HUES64 (cell line): ENCODE measurements around the gene BBS9.

Source experiments
- H3K27ac ChIP-seq: 2 replicates; pipeline ENCODE4 v1.7.0; 2013; ENCODE audit warnings: low read depth, low read length, inconsistent platforms
- H3K27me3 ChIP-seq: 2 replicates; pipeline ENCODE4 v1.6.1; 2013; ENCODE audit warnings: mild to moderate bottlenecking, low read length; ENCODE audit not compliant: insufficient read depth
- H3K36me3 ChIP-seq: 2 replicates; pipeline ENCODE4 v1.6.1; 2013; ENCODE audit warnings: mild to moderate bottlenecking, low read length; ENCODE audit not compliant: insufficient read depth
- H3K4me1 ChIP-seq: 2 replicates; pipeline ENCODE4 v1.6.1; 2013; ENCODE audit warnings: mild to moderate bottlenecking, low read length, moderate library complexity; ENCODE audit not compliant: insufficient read depth
- H3K4me3 ChIP-seq: 2 replicates; pipeline ENCODE4 v1.5.1; 2013; ENCODE audit warnings: mild to moderate bottlenecking, low read length, moderate library complexity
- H3K9ac ChIP-seq: 2 replicates; pipeline ENCODE4 v1.6.1; 2013; ENCODE audit warnings: mild to moderate bottlenecking, low read depth, low read length
- H3K9me3 ChIP-seq: 2 replicates; pipeline ENCODE4 v1.6.1; 2013; ENCODE audit warnings: low read depth, low read length; ENCODE audit not compliant: insufficient read depth
- WGBS: fragments of 150-250, 120-280 bp; methylation state at CpG from one replicate; pipeline ENCODE4 v1.1.7; 2013; ENCODE audit warnings: missing lambda C conversion rate; 5-methylcytosine and 5-hydroxymethylcytosine counted together

Gene BBS9

DNA sequence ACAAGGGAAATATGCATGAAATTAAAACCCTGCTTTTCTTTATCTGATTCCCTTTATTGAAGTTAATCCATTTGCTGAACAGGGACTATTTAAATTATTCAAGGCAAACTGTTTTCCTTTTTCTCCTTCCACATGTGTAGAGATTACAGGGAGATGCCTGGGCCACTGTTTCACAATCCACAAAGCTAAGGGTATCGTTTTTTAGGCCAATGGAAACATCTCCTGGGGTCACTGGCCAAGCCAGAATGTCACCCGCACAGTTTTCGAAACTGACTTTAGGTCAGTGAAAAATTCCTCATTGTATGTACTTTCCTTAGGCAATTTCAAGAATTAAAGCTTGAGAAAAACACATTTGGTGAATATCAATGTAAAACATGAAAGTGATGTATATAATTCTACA lies 516.8 kb downstream of the BBS9 start:
- no peaks in the 10 kb centered on the region for H3K4me1 ChIP-seq
- H3K9me3 ChIP-seq: peaks cover 7% of the 10 kb centered on the region; the same call in 1 of the 2 replicates
- WGBS: 99% methylated on average over 3 of the region's 3 CpGs

DNA sequence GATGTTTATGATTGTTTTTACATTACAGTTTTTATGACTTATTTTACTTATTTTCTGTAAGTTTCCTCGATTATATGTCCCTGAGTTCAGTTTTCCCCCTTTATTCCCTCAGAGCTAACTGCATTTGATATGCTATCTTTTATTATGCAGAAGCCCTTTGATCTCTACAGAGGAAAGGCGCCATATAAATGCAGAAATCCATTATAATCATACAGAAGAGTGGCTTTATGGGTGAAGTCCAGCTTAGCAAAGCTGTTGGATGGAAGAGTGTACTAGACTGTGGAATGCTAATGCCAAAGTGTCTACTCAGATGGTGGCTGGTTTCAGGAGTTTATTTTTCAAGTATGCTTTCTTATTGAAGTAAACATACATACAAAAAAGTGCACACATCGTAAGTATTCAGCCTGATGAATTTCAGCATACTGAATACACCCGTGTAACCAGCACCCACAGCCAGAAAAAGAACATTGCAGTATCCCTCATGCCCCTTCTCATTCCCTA lies 517.6 kb downstream of the BBS9 start:
- no peak overlapping the region for H3K9ac ChIP-seq
- no peak overlapping the region for H3K27ac ChIP-seq
- H3K9me3 ChIP-seq: peaks cover 7% of the 10 kb centered on the region; the same call in 1 of the 2 replicates
- H3K27me3 ChIP-seq: no peaks in the 10 kb centered on the region
- no peaks in the 10 kb centered on the region for H3K4me1 ChIP-seq
- 89% methylated on average over 3 of the region's 4 CpGs for WGBS
- 0 out of 2 replicates have a peak, but pooled peaks cover 3% of the 10 kb centered on the region for H3K36me3 ChIP-seq
- H3K4me3 ChIP-seq: no peak overlapping the region

More for the DNA sequence above, 516.8 kb downstream of the BBS9 start:
- Histone ChIP-seq H3K27ac (no peak overlapping the region), H3K9ac (no peak overlapping the region), H3K4me3 (no peak overlapping the region), H3K36me3 (0 out of 2 replicates have a peak, but pooled peaks cover 3% of the 10 kb centered on the region), H3K27me3 (no peaks in the 10 kb centered on the region)

DNA sequence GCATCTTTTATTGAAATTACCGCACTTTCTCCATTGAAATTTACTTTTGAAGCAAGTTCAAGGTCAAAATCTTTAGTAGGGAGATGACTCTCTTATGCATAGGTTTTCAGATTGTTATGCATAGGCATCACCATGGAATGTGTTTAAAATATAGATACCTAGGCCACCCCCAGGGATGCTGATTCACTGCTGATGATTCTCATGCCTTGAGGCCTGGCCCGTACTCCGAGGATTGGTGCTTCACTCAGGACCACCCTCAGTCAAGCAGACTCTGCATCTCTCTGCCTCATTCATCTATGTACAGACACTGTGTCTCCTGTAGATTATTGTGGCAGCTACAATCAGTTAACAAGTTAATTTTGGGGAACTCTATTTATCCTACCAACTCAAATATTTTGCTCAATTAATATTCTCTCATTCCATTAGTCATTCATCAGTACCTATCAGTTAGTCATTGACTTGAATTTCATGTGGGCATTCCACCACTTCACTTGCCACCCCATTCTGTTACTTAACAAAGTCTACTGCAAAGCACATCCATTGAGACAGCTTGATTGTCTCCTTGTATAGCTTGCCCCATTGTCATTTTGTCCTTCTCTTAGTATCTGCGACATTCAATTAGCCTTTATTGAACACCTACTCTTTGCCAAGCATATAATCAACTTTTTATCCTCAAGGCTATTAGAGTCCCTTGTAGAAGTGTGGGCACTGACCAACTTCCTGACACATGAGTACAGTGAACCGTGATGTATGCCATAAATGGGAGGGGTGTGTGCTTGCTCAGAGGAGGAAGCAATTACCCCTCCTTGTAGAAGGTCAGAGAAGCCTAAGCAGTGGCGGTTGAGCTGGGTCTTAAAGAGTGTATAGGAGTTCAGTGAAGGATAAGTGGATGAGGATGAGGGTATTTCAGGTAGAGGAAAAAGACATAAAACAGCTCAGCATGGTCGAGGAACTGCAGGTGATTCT lies 520.4 kb downstream of the BBS9 start:
- H3K4me1 ChIP-seq: no peaks in the 10 kb centered on the region
- 95% methylated on average over 7 of the region's 7 CpGs for WGBS
- no peak overlapping the region for H3K4me3 ChIP-seq
- peaks cover 7% of the 10 kb centered on the region; the same call in 1 of the 2 replicates for H3K9me3 ChIP-seq
- no peak overlapping the region for H3K27ac ChIP-seq
- no peak overlapping the region for H3K9ac ChIP-seq
- H3K36me3 ChIP-seq: 0 out of 2 replicates have a peak, but pooled peaks cover 3% of the 10 kb centered on the region
- H3K27me3 ChIP-seq: no peaks in the 10 kb centered on the region

DNA sequence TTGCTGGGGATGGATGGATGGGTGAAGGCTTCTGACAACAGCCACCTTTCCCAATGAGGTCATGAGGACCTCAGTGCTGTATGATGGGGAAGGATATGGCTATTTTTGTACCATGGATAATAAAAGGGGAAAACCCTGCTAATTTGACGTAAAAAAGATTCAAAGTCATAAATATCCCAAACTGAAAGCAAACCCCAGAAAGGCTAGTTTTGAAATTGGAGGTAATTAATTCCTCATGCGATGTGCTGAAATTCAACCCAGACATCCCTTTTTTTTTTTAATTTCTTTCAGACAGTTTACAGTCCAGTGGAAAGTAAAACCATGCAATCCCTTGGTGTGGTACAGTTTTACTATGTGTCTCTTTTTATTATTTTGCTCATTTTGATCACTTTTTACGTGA lies 521.5 kb downstream of the BBS9 start:
- no peak overlapping the region for H3K27ac ChIP-seq
- WGBS: 100% methylated on average over 1 of the region's 3 CpGs
- H3K9me3 ChIP-seq: peaks cover 7% of the 10 kb centered on the region; the same call in 1 of the 2 replicates
- H3K4me1 ChIP-seq: no peaks in the 10 kb centered on the region
- no peak overlapping the region for H3K9ac ChIP-seq
- no peaks in the 10 kb centered on the region for H3K27me3 ChIP-seq
- H3K4me3 ChIP-seq: no peak overlapping the region
- 0 out of 2 replicates have a peak, but pooled peaks cover 3% of the 10 kb centered on the region for H3K36me3 ChIP-seq

DNA sequence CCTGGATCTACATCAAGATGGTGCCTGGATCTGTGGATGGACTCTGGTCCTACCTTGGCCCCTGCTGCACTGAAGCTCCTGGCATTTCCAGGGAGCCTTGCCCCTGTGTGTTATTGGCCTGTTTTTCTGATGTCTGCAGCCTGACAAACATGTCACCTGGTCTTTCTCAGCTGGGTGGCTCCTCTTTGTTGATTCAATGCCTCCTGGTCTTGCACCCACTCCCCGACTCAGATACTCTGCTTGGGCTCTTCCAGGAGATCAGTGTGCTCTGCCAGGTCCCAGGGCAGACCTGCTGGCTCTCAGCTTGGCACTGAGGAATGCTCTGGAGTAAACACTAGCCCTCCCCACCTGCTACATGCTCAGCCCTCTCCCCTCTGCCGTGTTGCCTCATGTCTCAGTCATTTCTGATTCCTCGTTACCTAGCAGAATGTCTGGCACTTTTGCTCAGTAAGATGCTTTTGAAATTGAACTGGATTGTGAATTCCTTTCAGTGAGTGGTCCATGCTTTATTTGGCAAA lies 522.7 kb downstream of the BBS9 start:
- H3K36me3 ChIP-seq: 0 out of 2 replicates have a peak, but pooled peaks cover 3% of the 10 kb centered on the region
- peaks cover 7% of the 10 kb centered on the region; the same call in 1 of the 2 replicates for H3K9me3 ChIP-seq
- H3K27me3 ChIP-seq: no peaks in the 10 kb centered on the region
- no peak overlapping the region for H3K4me3 ChIP-seq
- H3K9ac ChIP-seq: no peak overlapping the region; the same call in 1 of the 2 replicates
- no peak overlapping the region for H3K27ac ChIP-seq
- WGBS: 80% methylated on average over 3 of the region's 3 CpGs
- H3K4me1 ChIP-seq: no peaks in the 10 kb centered on the region

DNA sequence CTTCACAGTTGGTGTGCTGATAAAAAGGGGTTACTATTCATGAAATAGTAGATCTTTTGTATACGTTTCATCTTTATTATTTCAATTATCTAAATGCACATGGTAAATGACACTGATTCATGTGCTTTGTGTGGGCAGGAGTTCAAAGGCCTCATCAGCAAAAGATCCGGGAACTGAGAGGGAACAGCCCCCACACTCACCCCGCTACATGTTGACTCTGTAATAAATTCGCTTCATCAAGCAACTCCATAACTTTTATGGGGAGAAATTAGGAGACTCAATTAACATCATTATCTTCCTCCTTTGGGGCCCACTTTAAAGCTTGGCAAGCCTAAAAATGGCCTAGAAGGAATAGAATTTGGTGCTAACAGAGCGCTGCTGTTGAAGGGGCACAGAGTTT lies 525.3 kb downstream of the BBS9 start:
- H3K27ac ChIP-seq: no peak overlapping the region
- WGBS: 96% methylated on average over 4 of the region's 5 CpGs

More for the DNA sequence above, 525.3 kb downstream of the BBS9 start:
- no peak overlapping the region for H3K9ac ChIP-seq
- no peak overlapping the region for H3K4me3 ChIP-seq
- H3K4me1 ChIP-seq: no peaks in the 10 kb centered on the region
- H3K27me3 ChIP-seq: no peaks in the 10 kb centered on the region
- no peaks in the 10 kb centered on the region for H3K9me3 ChIP-seq
- no peaks in the 10 kb centered on the region for H3K36me3 ChIP-seq
